NCI-H774 (cell line): ENCODE results near the gene MRTFA.
"Not testable (repeated sequence)": the region's sequence is repeated elsewhere in the genome, so short reads cannot be mapped to it uniquely, and the experiment has no call there.

Source experiments
- DNase-seq: peaks from one replicate; lab custom pipeline; 2025; lab: John Stamatoyannopoulos, UW

Gene MRTFA

DNA sequence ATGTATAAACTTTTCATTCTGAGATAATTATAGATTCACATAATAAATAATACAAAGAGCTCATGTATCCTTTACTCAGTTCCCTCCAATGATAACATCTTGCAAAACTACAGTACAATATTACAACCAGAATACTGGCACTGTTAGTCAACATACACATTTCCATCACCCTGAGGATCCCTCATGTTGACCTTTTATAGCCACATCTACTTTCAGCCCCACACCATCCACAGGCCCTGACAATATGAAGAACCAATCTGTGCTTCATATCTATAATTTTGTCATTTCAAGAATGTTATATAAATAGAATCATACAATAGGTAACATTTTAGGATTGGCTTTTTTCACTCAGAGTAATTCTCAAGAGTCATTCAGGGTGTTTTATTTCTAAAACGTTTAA lies 115.5 kb downstream of the MRTFA start:
- DNase-seq, result no peak

DNA sequence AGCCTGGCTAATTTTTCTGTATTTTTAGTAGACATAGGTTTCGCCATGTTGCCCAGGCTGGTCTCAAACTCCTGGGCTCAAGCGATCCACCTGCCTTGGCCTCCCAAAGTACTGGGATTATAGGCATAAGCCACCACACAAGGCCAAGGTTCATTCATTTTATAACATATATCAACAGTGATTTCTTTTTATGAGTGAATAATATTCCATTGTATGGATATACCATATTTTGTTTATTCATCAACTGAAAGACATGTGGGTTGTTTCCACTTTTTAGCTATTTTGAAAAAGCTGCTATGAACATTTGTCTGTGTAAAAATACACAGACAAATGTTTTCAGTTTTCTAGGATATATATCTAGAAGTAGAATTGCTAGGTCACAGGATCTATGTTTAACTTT lies 116.0 kb downstream of the MRTFA start:
- no peak for DNase-seq

DNA sequence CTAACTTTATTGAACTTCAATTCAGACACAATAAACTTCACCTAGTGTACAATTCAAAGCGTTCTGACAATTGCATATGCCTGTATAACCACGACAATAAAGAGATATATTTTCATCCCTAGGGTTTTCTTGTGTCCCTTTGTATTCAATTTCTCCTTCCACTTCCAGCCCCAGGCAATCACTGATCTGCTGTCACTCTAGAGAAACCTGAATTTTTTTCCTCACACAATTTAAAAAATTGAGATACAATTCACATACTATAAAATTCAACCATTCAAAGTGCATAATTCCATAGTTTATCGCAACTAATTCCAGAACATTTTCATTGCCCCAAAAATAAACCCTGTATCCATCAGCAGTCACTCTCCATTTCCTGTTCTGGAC lies 116.6 kb downstream of the MRTFA start:
- no peak for DNase-seq

GRCh38 chr22:40519284-40519947 lies 117.1 kb downstream of the MRTFA start:
- DNase-seq, result no peak

DNA sequence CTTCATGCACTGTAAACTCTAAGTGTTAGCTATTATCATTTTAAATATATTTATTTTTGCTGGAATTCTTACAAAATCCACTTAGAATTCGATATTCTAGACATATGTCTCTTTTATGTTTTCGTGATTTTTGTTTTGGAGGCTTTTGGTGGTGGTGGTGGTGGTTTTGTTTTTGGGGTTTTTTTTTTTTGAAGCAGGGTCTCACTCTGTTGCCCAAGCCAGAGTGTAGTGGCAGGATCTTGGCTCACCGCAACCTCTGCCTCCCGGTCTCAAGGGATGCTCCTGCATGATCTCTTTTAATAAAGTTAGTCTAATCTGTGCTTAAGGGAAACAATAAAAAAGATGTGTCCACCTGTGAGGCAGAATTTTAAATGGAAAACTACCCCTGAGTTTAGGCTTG lies 117.7 kb downstream of the MRTFA start:
- DNase-seq, result no peak

- DNase-seq, result no peak
Measured at GRCh38 chr22:40517631-40518030, 118.9 kb downstream of the MRTFA start.

DNA sequence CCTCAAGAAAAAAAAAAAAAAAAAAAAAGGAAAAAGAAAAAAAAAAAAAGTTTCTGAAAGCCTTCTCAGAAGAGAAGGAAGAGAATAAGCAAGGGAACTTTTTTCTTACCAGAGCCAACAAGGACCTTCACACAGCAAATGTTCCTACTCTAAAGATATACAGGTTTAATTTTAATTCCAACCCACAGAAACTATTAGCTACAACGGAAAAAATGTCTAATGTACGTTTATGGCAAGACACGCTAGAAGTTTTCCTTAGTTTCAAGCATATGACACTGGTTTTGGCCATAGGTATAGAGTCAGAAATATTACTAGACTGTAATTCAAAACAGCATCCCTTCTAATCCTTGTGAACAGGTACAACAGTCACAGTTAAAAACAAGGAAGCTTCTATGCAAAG lies 120.1 kb downstream of the MRTFA start:
- DNase-seq, result no peak

GRCh38 chr22:40512426-40513136 lies 123.9 kb downstream of the MRTFA start:
- DNase-seq, result no peak

DNA sequence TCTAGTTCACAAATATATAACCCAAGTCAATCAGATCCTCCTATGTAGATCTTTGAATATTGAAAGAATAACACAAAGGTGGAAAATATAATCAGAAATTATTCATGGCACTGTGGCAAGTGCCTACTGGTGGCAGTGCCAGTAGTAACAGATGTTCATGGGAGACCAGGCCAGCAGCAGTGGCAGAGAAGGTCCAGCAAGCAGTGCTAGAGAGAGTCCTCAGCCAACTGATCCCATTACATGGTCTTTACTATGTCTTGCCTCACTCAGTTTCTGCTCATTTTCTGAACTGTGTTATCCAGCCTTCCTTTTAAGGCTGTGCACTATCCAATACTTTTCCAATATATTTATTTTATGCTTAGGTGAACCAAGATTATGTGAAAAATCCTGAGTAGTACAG lies 124.9 kb downstream of the MRTFA start:
- DNase-seq, result no peak

GRCh38 chr22:40510631-40511364 lies 125.7 kb downstream of the MRTFA start:
- no peak for DNase-seq

DNA sequence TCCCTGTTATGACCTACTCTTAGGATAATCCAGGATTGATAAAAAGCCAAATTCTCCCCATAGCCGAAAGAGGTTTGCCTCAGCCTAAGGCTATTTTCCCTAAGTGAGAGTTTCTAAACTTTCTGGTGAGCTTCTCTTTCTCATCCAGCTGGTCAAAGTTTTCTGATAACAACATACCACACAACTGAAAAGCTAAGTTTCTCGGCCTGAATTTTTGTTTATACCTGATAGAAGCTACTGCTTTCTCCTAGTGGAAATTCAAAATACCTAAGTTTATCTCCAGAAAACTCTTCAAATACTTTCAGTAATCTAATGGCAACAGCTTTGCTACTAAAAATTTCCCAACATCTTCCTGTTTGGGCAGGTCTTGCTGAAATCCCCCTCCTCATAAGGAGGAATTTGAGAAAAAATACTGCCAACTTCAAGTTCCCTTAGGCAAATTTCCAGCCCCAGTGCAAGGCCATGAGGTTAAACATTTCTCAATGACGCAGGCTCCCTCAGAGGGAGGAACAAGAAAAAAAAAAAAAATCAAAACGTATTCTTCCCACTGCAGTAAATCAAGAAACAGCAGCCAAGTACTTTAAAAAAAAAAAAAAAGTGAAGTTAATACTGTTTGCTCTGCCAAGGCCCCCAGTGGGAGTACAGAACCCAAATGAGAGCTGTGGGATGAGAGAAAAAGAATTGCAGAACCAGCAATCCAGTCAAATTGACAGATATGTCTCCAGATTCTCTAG lies 127.0 kb downstream of the MRTFA start:
- DNase-seq, result no peak

GRCh38 chr22:40508046-40508445 lies 128.5 kb downstream of the MRTFA start:
- not testable (repeated sequence) for DNase-seq

GRCh38 chr22:40507491-40507890 lies 129.0 kb downstream of the MRTFA start:
- DNase-seq, result no peak

DNA sequence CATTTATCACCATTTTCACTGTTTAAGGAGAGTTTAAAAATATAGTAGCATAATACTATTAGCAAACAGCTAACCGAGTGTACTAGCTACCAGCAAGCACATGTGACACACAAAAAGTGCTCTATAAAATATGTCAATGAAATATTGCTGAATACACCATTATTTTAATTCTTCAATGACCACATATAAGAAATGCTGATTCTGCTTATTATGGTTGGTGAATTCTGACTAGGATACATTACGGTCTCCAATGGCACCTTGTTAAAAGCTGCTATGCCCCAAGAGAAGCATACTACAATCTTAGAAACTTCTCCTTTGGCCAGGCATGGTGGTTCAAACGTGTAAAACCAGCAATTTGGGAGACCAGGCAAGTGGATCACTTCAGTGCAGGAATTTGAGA lies 129.8 kb downstream of the MRTFA start:
- DNase-seq, result no peak

GRCh38 chr22:40504285-40505249 lies 132.0 kb downstream of the MRTFA start:
- DNase-seq, result no peak

- no peak for DNase-seq
Measured at GRCh38 chr22:40502919-40503318, 133.6 kb downstream of the MRTFA start.

DNA sequence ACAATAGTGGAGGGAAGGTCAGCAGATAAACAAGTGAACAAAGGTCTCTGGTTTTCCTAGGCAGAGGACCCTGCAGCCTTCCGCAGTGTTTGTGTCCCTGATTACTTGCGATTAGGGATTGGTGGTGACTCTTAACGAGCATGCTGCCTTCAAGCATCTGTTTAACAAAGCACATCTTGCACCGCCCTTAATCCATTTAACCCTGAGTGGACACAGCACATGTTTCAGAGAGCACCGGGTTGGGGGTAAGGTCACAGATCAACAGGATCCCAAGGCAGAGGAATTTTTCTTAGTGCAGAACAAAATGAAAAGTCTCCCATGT lies 136.1 kb downstream of the MRTFA start:
- DNase-seq, result not testable (repeated sequence)

DNA sequence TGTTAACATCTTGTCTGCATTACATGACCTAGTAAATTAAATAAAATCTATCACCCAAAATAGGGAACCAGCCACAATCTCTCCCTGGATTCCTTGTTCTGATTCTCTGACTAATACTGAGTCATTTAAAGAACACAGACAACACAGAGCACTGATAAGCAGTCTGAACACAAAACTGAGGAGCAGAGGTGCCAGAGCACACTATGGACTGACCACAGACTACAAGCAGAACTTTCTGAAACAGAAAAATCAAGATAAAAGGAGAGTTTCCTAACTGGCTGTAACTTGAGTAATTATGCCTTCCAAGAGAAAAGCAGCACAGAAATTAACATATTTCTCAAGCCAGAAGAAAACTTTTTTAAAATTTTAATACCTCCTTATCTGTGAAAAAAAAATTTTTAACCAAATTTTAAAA lies 137.3 kb downstream of the MRTFA start:
- no peak for DNase-seq

DNA sequence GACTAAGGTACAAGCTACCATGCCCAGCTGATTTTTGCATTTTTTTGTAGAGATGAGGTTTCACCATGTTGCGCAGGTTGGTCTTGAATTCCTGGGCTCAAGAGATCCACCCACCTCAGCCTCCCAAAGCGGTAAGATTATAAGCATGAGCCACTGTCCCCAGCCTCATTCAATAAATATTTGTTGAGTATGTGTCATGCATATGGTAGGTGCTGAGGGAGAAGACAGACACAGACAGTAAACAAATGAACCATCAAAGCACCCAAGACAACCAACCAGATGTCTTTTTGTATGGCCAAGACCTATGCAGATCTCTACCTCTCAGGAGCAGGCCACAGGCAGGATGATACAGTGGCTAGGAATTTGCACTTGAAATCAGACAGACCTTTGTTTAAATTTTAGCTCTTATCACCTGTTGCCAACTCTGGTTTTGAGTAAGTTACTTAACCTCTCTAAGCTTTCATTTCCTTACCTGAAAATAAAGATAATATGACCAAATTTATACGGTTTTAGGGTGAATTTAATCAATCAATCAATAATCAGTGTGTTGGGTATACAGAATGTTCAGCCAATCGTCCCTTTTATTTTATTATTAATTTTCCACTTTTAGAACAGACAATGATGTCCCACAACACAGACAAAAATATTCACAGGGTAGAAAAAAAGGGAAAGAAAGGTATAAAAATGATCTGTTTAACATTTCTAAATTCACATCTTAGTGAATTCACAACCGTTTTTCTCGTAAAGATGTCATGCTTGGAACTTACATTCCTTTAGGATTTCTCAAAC lies 137.9 kb downstream of the MRTFA start:
- DNase-seq, result no peak

GRCh38 chr22:40493441-40493840 lies 143.1 kb downstream of the MRTFA start:
- no peak for DNase-seq
